A673 (cell line): ENCODE results near the gene PGLYRP1.

Source experiments
- EZH2 ChIP-seq: fragments of 200-600 bp; sonication (generic); IDR thresholded peaks from 2 replicates; pipeline ENCODE4 v1.6.1; 2017; ENCODE audit warnings: borderline replicate concordance, low read depth, mild to moderate bottlenecking, mixed read lengths, antibody characterized with exemption, low read length; ENCODE audit not compliant: poor library complexity, severe bottlenecking
- TF ChIP-seq, protein P1 (sequence below): fragments of 300-800, 200-600 bp; sonication (generic); conservative IDR thresholded peaks from 2 replicates; pipeline ENCODE4 v1.5.1; 2017; ENCODE audit warnings: low read depth, mild to moderate bottlenecking, antibody characterized with exemption, low read length, moderate library complexity, mixed read lengths

DNA sequence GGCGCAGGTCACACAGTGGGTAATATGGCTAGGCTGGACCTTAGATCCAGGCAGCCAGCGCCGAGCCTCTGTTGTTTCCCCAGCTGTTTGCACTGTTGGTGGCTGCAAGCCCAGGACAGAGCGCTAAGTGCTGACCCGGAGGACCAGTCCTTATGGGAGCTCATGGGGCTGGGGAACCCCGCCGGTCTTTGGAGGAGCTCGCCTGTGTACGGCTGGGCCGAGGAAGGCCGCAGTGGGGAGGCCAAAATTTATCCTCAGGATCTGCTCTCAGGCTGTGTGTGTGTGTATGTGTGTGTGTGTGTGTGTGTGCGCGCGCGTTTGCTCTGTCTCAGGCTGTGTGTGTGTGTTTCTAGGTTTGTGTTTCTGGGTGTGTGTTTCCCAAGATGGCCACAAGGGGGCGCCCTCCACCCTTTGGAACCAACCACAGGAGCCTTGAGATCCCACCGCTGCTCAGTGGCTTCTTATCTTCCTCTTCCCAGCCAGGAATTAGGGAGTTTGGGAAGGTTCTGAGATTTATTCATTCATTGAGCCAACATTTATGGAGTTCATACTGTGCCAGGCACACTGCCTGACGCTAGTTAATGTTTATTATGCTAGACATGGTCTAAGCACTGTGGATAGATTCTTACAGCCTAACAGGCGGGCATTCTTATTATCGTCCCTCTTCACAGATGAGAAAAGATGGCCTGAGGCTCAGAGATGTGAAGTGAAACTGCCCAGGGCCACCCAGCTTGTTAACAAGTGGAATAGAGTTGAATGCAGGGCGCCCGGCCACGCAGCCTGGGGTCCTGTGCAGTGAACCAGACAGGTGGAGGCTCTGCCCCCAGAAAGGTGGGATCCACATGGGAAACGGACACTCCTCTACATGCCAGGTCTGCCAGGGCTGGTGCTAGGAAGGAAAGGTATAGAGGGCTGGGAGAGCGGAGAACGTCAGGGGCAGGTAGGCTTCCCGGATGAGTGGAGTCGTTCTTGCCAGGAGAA lies 13.0 kb downstream of the PGLYRP1 start:
- TF ChIP-seq, protein P1, sequence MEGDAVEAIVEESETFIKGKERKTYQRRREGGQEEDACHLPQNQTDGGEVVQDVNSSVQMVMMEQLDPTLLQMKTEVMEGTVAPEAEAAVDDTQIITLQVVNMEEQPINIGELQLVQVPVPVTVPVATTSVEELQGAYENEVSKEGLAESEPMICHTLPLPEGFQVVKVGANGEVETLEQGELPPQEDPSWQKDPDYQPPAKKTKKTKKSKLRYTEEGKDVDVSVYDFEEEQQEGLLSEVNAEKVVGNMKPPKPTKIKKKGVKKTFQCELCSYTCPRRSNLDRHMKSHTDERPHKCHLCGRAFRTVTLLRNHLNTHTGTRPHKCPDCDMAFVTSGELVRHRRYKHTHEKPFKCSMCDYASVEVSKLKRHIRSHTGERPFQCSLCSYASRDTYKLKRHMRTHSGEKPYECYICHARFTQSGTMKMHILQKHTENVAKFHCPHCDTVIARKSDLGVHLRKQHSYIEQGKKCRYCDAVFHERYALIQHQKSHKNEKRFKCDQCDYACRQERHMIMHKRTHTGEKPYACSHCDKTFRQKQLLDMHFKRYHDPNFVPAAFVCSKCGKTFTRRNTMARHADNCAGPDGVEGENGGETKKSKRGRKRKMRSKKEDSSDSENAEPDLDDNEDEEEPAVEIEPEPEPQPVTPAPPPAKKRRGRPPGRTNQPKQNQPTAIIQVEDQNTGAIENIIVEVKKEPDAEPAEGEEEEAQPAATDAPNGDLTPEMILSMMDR: peak; percentile 89
- TF ChIP-seq EZH2: no peak
